DMS53 treated with DMSO at 0.1 percent for 48 hours (cell line): ENCODE data around the gene PUDP.

ENCODE experiments used
- DNase-seq: peaks from one replicate; lab custom pipeline; 2025; ENCODE audit not compliant: unreplicated experiment; lab: John Stamatoyannopoulos, UW

PUDP gene

DNA sequence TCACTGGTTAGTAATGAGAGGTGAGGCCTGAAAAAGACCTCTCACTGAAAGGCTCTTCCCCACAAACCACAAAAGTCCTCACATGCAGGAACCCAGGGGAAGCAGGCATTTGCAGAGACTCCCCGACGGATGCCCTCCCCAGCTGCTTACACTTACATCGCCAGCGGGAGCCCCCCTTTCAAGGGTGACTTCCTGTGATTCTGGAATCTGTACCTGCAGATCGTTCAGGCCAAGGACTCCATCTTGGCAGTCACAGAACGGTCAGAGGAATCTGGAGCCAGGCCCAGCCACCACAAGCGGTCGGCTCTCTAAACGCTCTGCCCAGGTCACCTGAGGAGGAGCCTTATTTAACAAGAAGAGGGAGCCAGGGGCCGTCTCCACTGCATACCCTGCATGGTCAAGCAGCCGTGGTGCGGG lies 71.7 kb downstream of the PUDP start:
- no peak for DNase-seq

- no peak for DNase-seq
These were observed 73.1 kb downstream of the PUDP start for GRCh38 chrX:7074908-7075204.

- no peak for DNase-seq
These were observed 73.6 kb downstream of the PUDP start for GRCh38 chrX:7074148-7074907.

- no peak for DNase-seq
These were observed 74.6 kb downstream of the PUDP start for GRCh38 chrX:7073336-7073735.

- no peak for DNase-seq
These were observed 75.1 kb downstream of the PUDP start for GRCh38 chrX:7072856-7073255.

DNA sequence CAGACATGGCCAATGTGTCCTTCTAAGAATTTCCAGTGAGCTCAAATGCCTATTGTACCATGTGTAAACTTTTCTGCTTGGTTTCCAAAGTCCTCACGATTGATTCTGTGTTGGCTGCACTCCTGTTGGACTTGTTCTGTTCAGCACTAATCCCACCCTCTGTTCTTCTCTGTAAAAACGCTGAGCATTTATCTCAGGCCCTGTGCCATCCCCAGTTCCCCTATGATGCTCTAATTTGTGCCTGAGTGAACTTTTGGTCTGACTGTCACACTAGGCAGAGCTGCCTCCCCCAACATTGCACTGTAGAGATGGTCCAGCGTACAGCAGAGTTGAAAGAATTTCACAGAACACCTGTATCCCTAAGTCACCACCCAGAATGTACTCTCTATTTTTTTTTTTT lies 76.6 kb downstream of the PUDP start:
- no peak for DNase-seq

DNA sequence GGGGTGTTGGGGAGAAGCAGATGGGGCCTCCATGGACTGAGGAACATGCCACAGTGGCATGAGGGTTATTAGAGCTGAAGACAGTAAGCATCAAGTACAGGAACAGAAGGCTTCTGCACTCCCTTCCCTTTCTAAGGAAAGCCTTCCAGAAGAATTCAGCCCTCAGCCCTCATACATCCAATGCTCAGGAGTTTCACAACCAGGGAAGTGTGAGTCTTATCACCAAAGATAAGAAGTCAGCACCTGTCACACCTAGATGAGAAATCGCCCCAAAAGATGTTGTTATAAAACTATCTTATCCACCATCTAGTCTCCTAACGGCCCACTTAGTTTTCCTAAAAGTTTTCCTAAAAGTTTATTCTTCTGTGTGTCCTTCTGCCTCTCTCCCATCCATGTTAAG lies 78.4 kb downstream of the PUDP start:
- DNase-seq: no peak

DNA sequence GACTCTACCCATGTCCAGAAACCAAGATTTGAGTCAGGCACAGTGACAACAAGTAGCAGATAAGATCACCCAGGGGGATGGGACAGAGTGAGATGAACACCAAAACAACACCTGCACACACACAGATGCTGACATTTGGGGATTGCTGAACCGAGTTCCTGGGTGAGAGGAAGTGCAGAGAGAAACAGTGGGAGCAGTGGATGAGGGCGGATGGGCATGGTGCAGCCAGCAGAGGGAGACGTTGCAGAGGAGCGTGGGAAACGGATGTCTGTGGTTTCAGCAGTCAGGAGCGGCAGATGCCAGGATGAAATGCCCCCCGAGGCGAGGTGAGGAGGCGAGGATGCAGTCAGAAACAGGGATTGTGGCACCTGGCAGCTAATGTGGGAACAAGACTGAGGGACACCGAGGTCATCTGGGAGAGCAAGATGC lies 79.0 kb downstream of the PUDP start:
- no peak for DNase-seq

- no peak for DNase-seq
These were observed 80.7 kb downstream of the PUDP start for GRCh38 chrX:7067256-7067655.

- no peak for DNase-seq
These were observed 82.5 kb downstream of the PUDP start for GRCh38 chrX:7065473-7065872.

GRCh38 chrX:7062903-7063302 lies 85.0 kb downstream of the PUDP start:
- no peak for DNase-seq

DNA sequence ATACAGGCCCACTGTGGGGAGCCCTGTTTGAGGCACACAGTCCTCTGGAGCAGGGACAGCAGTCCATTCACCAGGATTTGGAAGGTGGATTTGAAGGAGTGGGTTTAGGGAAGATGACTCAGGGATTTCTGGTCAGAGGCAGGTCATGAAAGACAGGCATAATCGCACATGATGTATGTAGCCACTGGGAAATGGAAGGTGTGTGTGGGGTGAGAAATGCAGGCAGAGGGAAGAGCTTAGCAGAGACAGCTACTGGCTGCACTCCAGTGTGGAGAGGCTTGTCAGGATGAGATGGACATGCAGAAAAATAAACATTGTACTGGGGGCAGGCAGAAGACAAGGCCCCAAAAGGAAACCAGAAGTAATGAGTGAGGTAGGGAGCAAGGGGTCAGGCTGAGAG lies 85.7 kb downstream of the PUDP start:
- DNase-seq: no peak

DNA sequence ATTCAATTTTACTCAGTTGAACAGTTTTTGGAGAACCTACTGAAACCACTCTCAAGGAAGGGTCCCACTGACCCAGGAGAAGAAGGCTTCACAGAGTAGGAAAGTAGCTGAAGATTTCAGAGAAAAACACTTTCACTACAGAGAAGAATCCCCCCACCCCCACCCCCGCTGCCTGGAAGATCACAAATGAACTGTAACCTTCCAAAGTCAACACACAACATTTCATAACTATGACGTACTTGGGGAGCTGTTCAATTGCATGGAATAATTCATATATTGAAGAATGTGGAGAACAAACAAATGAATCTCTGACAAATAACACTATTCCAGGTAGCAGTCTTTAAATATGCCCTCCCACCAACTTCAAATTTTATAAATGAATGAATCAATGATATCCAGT lies 86.5 kb downstream of the PUDP start:
- DNase-seq: no peak

GRCh38 chrX:7060444-7060843 lies 87.5 kb downstream of the PUDP start:
- no peak for DNase-seq

DNA sequence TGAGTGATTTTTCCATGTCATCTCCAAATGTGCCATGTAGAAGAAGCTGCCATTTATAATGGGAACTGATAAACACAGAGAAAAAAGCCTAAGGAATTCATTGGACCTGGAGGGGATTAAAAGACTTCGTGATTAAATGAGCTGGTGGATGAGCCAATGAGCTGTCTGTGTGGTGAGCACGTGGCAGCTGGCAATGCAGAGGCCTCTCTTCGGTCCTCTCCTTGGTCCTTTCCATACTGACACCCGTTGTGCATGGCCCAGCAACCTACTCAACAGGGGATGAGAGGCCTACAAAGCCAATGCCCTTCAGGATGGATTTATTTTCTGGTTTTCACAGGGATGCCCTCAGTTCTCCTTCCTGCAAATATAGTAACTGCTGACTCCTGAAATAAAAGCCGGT lies 88.1 kb downstream of the PUDP start:
- no peak for DNase-seq

DNA sequence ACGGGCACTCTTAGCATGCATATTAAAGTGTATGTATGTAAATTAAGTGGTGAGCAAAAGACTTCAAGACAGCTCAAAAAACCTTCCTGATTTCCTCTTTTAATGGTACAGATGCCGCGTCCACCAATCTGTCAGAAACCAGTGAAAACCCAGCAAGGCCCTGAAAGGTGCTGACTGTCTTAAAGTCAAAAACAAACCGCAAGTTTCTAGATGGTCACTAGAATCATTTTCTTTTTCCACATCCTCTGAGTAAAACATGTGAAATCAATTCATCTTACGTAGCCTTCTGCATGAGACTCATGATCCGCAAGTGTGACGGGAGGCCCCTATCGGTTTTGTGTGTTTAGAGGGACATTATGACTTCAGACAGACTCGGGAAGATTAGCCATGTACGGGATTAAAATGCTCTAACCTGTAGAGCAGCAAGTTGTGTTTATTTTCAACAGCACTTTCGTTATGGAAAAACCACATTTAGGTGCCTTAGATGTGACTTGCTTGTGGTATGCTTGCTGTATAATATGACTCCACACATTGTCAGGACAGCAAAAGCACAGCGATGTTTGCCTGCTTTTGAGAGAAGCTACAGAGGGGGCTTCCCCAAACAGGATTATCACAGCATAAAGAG lies 88.6 kb downstream of the PUDP start:
- no peak for DNase-seq

DNA sequence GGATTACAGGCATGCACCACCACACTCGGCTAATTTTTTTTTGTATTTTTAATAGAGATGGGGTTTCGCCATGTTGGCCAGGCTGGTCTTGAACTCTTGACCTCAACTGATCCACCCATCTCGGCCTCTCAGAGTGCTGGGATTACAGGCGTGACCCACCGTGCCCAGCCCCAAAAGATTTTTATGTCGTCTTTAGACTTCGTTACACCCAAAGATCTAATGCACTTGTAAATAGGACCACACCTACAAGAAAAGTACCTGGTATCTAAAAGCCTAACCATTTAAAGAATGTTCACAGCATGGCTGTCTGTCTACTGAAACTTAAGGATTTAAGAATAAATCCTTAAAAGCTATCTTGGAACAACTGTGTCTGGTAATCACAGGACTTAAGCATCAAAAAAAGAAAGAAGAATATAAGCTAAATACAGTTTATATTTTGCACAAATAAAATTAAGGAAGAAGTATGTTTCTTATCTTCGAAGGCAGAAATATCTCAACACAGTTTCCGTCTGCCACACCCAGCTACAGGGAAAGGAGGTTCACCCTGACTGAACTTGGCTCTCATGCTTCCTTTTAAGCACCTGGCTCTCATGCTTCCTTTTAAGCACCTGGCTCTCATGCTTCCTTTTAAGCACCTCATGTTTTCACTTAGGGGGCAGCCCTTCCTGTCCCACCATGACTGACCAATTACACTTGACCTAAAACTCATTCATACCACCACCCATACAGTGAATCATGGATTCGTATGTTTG lies 92.4 kb downstream of the PUDP start:
- no peak for DNase-seq

DNA sequence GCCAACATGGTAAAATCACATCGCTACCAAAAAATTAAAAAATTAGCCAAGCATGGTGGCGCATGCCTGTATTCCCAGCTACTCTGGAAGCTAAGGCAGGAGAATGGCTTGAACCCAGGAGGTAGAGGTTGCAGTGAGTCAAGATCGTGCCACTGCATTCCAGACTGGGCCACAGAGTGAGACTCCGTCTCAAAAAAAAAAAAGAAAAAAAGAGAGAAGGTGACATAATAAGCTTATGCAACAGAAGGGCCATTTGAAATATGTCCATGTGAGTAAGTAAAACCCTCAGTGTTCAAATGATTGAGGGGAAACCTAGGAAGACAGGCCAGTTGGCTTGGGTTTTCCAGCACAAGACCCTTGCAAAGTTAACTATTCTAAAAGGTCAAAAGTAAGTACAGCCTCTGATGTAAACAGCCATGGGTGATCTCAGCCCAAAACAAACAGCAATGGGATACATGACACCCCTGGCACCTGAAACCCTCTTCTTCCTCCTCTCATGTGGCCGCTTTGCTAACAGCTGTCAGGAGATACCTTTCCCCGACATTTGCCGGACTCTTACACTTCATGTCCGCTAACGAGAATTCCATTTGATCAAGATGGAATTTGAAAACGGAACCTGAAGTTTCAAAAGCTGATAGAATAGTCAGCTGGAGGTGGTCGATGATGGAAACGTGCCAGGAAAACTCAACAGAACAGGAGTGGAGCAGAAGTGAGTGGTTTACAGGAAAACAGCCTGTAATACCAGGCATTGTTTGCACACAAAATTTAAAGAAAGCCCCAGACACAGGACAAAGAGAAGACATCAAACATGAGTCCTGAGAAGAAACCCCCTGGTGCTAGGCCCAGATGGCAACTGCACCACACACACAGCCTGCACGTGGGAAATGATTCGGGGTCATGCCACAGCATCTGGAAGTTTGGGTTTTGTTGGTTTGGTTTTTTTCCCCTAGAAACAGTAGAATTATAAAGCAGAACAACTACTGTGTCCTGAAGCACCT lies 93.4 kb downstream of the PUDP start:
- DNase-seq: no peak

GRCh38 chrX:7052541-7052940 lies 95.4 kb downstream of the PUDP start:
- no peak for DNase-seq

- DNase-seq: no peak
These were observed 97.7 kb downstream of the PUDP start for GRCh38 chrX:7050271-7050670.

DNA sequence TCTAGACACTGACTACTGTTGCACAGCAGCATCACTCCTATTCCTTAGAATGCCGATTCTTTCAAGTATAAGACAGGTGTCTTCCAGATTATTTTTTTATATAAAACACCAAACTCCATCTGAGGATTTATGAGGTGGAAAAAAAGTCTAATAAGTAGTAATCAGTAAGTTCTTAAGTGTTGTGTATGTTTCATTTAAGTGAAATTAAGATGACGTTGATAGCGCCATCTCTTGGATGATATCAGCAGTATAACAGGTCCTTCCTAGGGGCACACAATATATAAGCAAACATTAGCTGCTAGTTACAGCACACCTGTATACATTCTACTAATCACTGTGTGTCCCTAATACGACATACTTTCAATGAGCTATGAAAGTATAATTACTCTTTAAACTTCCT lies 100.0 kb downstream of the PUDP start:
- DNase-seq: no peak
